Fibroblast of mammary gland (primary cell): ENCODE results near the gene RASSF10.

Experiments
- DNase-seq: peaks from one replicate; pipeline ENCODE4 v3.0.0-alpha.2; 2010; ENCODE audit warnings: low read depth
- H3K4me3 ChIP-seq: 2 replicates; pipeline ENCODE4 v1.5.1; 2011; ENCODE audit warnings: low read depth, mild to moderate bottlenecking, low read length, moderate library complexity; ENCODE audit not compliant: control insufficient read depth
- CTCF ChIP-seq: conservative IDR thresholded peaks from 2 replicates; pipeline ENCODE4 v1.5.1; 2011; ENCODE audit warnings: low read depth, low read length, inconsistent platforms; ENCODE audit not compliant: control insufficient read depth, insufficient read depth

RASSF10 gene

GRCh38 chr11:13000116-13000515 lies 9.0 kb upstream of the RASSF10 start:
- no peak for TF ChIP-seq CTCF
- H3K4me3 ChIP-seq: no peak overlapping the region
- DNase-seq: no peak

DNA sequence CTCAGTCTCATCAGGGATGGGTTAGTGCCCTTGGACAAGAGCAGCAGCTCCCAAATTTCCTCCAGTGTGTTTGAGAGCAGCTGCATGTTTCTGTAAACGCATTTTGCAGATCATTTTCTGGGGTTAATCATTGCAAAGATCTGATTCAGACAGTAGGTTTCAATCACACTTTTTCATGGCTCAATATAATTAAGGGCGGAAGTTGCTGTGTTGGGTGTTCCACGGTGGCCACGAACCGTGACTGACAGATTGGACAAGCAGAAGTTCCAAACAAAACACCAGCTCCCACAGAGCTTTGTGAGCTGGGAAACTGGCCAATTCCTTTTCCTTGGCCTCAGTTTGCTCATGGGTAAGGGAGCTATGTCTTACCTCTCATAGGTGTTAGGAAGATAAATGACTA lies 8.4 kb upstream of the RASSF10 start:
- no peak overlapping the region for H3K4me3 ChIP-seq
- TF ChIP-seq CTCF: no peak
- DNase-seq: no peak

DNA sequence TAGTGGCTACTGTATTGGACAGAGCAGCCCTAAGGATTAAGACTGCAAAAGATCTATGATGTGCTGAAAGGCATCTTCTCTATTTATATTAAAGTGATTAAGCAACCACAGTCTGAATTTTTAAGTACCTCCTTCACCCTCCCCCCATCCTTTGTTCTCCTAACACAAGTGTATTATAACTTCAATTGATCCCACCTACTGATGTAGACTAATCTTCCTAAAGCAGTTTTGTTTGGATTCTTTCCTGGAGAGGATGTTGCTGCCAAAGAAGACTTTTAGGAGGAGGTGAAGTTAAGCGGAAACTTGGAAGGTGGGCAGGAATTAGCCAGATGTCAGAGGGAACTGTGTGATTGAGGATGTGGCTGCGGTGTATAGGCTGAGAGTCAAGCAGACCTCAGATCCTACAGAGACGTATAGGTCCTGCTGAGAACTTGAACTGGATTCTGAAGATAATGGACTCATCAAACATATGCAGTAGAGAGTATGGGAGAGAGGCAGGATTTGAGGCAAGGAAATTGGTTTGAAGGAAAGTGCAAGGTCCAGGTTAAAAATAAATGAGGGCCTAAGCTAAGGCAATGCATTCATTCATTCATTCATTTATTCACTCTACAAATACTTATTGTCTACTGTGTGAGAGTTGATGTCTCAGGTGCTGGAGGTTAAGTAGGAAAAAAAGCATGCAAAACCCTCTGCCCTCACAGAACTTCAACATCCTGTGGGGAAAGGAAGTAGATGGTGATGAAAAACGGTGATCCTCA lies 5.2 kb upstream of the RASSF10 start:
- DNase-seq: no peak
- TF ChIP-seq CTCF: no peak
- H3K4me3 ChIP-seq: no peak overlapping the region

DNA sequence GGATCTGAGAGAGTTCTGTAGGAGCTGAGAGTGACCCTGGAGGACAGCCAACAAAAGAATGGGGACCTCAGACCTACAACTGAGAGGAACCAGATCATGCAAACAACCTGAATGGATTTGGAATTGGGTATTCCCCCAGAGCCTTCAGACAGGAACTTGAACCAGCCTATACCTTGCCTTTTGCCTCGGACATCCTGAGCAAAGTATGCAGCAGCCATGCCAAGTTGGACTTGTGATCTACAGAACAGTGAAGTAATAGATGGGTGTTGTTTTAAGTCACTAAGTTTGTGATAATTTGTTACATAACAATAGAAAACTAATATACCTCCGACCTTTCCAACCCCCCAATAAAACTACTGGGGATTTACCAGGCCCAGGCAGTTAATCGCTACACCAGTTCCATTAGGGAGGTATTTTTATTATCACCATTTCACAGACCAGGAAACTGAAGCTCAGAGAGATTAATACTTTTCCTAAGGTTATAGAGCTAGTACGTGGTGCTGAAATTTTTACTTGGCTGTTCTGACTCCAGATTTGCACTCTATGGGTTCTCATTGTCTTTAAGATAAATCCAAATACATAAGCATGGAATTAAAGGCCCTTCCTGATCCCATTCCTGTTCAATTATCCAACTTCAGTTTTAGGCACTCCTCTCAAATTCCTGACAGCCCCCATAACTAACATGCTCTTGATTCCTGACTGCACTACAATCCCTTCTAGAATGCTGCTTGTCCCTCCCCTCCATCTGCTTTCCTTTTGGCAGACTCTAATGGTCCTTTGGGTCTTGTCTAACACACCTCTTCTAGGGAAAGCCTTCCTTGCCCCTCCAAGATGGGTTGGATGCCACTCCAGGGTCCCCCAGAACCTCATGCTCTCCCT lies 1.7 kb upstream of the RASSF10 start:
- no peak for DNase-seq
- H3K4me3 ChIP-seq: no peak overlapping the region
- no peak for TF ChIP-seq CTCF

DNA sequence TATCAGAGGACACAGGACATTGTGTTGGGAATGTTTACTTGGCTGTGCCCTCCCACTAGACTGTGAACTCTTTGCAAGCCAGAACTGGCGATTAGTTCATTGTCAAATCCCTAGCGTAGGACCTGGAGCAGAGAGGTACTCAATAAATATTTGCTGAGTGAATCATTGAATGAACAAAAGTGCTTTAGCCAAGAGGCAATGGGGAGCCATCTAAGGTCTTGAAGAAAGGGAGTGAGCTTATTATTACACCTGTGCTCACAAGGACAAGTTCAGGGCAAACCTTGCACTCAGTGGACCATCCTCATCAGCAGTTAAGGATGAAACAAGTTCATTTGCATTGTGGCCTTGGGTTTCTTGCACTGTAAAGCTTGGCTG lies 1.1 kb upstream of the RASSF10 start:
- TF ChIP-seq CTCF: no peak
- DNase-seq: no peak
- no peak overlapping the region for H3K4me3 ChIP-seq

DNA sequence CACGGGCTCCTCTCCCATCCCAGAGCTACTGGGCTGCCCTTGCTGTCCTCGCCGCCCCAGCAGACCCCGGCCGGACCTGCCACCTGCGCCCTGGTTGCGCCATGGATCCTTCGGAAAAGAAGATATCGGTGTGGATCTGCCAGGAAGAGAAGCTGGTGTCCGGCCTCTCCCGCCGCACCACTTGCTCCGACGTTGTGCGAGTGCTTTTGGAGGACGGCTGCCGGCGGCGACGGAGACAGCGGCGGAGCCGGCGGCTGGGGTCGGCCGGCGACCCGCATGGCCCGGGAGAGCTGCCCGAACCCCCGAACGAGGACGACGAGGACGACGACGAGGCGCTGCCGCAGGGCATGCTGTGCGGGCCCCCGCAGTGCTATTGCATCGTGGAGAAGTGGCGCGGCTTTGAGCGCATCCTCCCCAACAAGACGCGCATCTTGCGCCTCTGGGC lies 382 bp downstream of the RASSF10 start:
- H3K4me3 ChIP-seq: no peak overlapping the region
- TF ChIP-seq CTCF: no peak
- DNase-seq: no peak
